Mesothelial cell of epicardium (in vitro differentiated cells): ENCODE results near the gene C1orf141. TPM values are rescaled to one million over a fixed set of nuclear protein-coding genes. Genes with fewer than 3 reads are reported as not detected.

Experiments
- DNase-seq, 2 experiments: peaks; one replicate each; pipeline ENCODE4 v3.0.0; 2021; ENCODE audit warnings: low spot score in 2 of 2; ENCODE audit not compliant: unreplicated experiment in 2 of 2
- H3K27ac Mint-ChIP-seq: 2 replicates; pipeline ENCODE4 v1.8.0; 2021; ENCODE audit warnings: mixed read lengths
- H3K27me3 Mint-ChIP-seq: 2 replicates; pipeline ENCODE4 v1.8.0; 2021; ENCODE audit warnings: low read depth, mixed read lengths
- H3K36me3 Mint-ChIP-seq: 2 replicates; pipeline ENCODE4 v1.8.0; 2021; ENCODE audit warnings: mixed read lengths
- H3K4me1 Mint-ChIP-seq: 2 replicates; pipeline ENCODE4 v1.8.0; 2021; ENCODE audit warnings: mixed read lengths
- H3K4me3 Mint-ChIP-seq: 2 replicates; pipeline ENCODE4 v1.8.0; 2021; ENCODE audit warnings: mild to moderate bottlenecking, moderate library complexity, mixed read lengths
- H3K9me3 Mint-ChIP-seq: 2 replicates; pipeline ENCODE4 v1.8.0; 2021; ENCODE audit warnings: mixed read lengths
- total RNA-seq: library from RNA; stranded (reverse); gene quantifications from 3 replicates; pipeline ENCODE4 v1.2.1, GENCODE V29; 2021
- TF ChIP-seq, protein P1 (sequence below): fragments of 200-600 bp; sonication (generic); IDR thresholded peaks from one replicate; pipeline ENCODE4 v1.5.0; 2021; ENCODE audit warnings: antibody characterized with exemption; ENCODE audit not compliant: unreplicated experiment

C1orf141 gene
- total RNA-seq, 1 donor from 2014 or later = 0.22 TPM

DNA sequence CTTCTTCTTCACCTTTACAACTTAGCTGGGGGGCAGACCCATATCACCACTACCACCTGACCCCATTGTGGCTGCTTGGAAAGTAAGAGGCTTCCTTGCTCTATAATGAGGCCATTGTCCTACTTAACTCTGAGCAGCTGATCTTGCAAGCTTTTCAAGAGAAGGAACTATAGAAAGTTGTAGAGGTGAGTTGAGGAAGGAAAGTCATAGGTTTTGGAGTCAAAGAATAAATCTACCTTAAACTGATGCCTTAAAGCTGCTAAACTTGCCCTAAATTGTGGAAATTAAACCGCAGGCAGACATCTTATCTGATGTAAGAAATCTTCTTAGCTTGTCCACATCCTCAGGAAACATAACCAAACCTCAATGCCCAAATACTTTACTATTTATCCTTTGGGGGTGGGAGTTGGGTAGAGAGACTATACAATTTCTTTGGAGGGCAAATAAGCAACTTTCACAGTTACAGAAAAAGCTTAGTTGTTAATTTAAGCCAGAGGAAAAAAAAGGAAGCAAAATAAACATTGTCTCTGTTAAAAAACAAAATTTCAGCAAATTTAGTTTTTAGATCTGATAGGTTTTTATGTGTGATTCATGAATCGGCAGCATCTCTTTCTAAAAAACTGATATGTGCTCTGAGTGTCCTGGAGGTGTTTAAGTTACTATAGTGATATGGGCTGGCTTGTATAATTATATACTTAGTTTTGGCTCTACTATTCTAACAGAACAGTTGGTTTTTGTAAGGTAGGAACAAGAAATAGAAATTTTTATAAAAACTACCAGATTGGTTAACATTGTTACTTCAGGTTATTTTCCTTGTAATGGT lies 36.2 kb upstream of the C1orf141 start:
- peaks cover 12% of the 10 kb centered on the region for H3K4me1 Mint-ChIP-seq
- no peaks in the 10 kb centered on the region for H3K9me3 Mint-ChIP-seq
- H3K27me3 Mint-ChIP-seq = no peaks in the 10 kb centered on the region
- no peak for DNase-seq
- H3K27ac Mint-ChIP-seq = no peak overlapping the region
- TF ChIP-seq, protein P1, sequence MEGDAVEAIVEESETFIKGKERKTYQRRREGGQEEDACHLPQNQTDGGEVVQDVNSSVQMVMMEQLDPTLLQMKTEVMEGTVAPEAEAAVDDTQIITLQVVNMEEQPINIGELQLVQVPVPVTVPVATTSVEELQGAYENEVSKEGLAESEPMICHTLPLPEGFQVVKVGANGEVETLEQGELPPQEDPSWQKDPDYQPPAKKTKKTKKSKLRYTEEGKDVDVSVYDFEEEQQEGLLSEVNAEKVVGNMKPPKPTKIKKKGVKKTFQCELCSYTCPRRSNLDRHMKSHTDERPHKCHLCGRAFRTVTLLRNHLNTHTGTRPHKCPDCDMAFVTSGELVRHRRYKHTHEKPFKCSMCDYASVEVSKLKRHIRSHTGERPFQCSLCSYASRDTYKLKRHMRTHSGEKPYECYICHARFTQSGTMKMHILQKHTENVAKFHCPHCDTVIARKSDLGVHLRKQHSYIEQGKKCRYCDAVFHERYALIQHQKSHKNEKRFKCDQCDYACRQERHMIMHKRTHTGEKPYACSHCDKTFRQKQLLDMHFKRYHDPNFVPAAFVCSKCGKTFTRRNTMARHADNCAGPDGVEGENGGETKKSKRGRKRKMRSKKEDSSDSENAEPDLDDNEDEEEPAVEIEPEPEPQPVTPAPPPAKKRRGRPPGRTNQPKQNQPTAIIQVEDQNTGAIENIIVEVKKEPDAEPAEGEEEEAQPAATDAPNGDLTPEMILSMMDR = no peak
- H3K4me3 Mint-ChIP-seq = no peak overlapping the region
- H3K36me3 Mint-ChIP-seq = no peaks in the 10 kb centered on the region

DNA sequence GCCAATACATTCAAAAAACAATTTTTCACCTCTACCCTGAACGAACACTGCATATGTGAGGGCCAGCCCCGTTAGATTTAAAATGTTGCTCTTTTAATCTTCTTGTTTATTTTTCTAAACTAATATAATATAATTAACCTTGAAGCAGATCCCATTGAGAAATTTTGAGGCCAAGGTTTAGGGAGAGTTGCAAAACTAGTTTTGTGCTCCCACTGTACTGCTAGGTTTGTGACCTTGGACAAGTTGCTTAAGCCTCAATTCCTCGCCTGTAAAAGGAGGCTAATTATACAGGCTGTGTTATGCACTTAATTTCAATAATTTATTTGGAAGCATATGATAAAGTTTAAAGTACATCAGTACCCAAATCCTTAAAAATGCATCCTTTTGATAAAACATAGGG lies 35.2 kb upstream of the C1orf141 start:
- TF ChIP-seq, protein P1 = no peak
- H3K4me1 Mint-ChIP-seq = peaks cover 12% of the 10 kb centered on the region
- no peak for DNase-seq
- no peaks in the 10 kb centered on the region for H3K36me3 Mint-ChIP-seq
- H3K27me3 Mint-ChIP-seq = no peaks in the 10 kb centered on the region
- H3K9me3 Mint-ChIP-seq = no peaks in the 10 kb centered on the region
- no peak overlapping the region for H3K4me3 Mint-ChIP-seq
- no peak overlapping the region for H3K27ac Mint-ChIP-seq

DNA sequence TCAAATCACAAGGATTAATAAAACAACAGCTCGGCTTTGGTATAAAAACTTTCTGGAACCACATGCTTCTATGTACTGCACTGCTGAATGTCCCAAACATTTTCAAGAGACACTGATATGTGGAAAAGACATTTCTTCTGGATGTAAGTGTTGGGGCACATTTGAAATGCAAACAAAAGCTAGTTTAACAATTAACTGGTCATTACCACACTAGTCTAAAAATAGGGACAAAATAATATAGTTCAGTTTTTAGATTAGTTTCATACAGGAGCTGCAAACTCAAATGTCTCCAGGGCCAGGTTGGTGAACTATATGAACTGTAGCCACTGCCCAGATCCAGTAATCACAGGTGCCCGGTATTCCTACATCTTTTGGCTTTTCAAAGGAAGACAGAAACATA lies 34.7 kb upstream of the C1orf141 start:
- Mint-ChIP-seq H3K4me1 (peaks cover 12% of the 10 kb centered on the region), H3K27ac (no peak overlapping the region), H3K4me3 (no peak overlapping the region), H3K27me3 (no peaks in the 10 kb centered on the region), H3K9me3 (no peaks in the 10 kb centered on the region), H3K36me3 (no peaks in the 10 kb centered on the region)
- DNase-seq = no peak
- TF ChIP-seq, protein P1 = no peak

- DNase-seq = no peak
- no peak within 1 kb of the TSS for H3K4me3 Mint-ChIP-seq
- TF ChIP-seq, protein P1 = no peak
- H3K4me1 Mint-ChIP-seq = peaks cover under 1% of the 10 kb centered on the region
- no peaks in the 10 kb centered on the region for H3K36me3 Mint-ChIP-seq
- no peaks in the 10 kb centered on the region for H3K27me3 Mint-ChIP-seq
- no peaks in the 10 kb centered on the region for H3K9me3 Mint-ChIP-seq
- H3K27ac Mint-ChIP-seq = no peak within 1 kb of the TSS
These were observed 31.4 kb upstream of the C1orf141 start, which contains the start of gene IL23R for GRCh38 chr1:67166196-67166595. Gene IL23R (plus strand): TSS chr1:67166454. CDS start chr1:67168121, 1,667 bp downstream.

- no peaks in the 10 kb centered on the region for H3K36me3 Mint-ChIP-seq
- no peak overlapping the region for H3K4me3 Mint-ChIP-seq
- H3K4me1 Mint-ChIP-seq = no peaks in the 10 kb centered on the region
- TF ChIP-seq, protein P1 = no peak
- H3K9me3 Mint-ChIP-seq = no peaks in the 10 kb centered on the region
- DNase-seq = no peak
- no peaks in the 10 kb centered on the region for H3K27me3 Mint-ChIP-seq
- no peak overlapping the region for H3K27ac Mint-ChIP-seq
These were observed 30.8 kb upstream of the C1orf141 start for GRCh38 chr1:67165468-67166041.
